ENCODE measurements around the gene SRRM2.

The SRRM2 gene

DNA sequence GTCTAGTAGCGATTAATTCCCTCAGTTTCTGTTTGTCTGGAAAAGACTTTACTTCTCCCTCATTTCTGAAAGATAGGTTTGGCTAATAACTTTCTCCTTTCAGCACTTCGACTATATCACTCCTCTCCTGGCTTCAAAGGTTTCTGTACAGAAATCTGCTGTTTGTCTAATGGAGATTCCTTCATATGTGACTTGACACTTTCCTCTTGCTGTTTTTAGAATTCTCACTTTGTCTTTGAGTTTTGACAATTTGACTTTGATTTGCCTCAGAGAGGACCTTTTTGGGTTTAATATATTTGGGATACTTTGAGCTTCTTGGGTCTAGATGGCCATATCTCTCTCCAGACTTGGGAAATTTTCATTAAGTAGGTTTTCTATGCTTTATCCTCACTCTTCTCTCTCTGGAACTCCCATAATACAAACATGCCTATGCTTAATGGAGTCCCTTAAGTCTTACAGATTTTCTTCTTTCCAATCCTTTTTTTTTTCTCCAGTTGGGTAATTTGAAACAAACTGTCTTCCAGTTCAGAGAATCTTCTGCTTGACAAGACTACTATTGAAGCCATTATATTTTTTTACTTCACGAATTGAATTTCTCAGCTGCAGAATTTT lies 56.8 kb downstream of the SRRM2 start:
- Histone ChIP-seq H3K4ac (ENCODE audit: low read depth, low read length) (no peak overlapping the region), H3K79me1 (ENCODE audit: low read length) (no peaks in the 10 kb centered on the region), H2BK15ac (replicated peaks; ENCODE audit: low read depth) (no peak overlapping the region), H3K18ac (ENCODE audit: low read length) (no peak overlapping the region), H3K79me2 (ENCODE audit: control insufficient read depth, insufficient read depth, low read length) (no peaks in the 10 kb centered on the region), H2AK5ac (ENCODE audit: low read length) (no peak overlapping the region), H3K23ac (ENCODE audit: low read length) (no peak overlapping the region), H4K5ac (ENCODE audit: low read length) (no peak overlapping the region), H3K56ac (ENCODE audit: low read length) (no peak overlapping the region), H3K9ac (ENCODE audit: low read length) (no peak overlapping the region), H2BK120ac (ENCODE audit: low read depth, low read length) (no peak overlapping the region), H3K4me3 (ENCODE audit: low read length) (no peak overlapping the region), H2BK5ac (ENCODE audit: low read length) (no peak overlapping the region), H3K4me1 (ENCODE audit: control insufficient read depth, low read depth, low read length) (no peaks in the 10 kb centered on the region), H4K8ac (ENCODE audit: low read depth, low read length) (no peak overlapping the region), H3K36me3 (ENCODE audit: control insufficient read depth, insufficient read depth, low read length) (no peaks in the 10 kb centered on the region), H3K4me2 (ENCODE audit: low read length) (no peak overlapping the region), H3K27me3 (ENCODE audit: insufficient read depth, low read length, poor library complexity) (no peaks in the 10 kb centered on the region), H3K27ac (ENCODE audit: low read depth, low read length) (no peak overlapping the region)
- DNase-seq, result no peak
- no CpG with 5 or more reads among the region's 3 CpGs for WGBS (ENCODE audit: extremely low coverage, insufficient coverage, low lambda C conversion rate)

DNA sequence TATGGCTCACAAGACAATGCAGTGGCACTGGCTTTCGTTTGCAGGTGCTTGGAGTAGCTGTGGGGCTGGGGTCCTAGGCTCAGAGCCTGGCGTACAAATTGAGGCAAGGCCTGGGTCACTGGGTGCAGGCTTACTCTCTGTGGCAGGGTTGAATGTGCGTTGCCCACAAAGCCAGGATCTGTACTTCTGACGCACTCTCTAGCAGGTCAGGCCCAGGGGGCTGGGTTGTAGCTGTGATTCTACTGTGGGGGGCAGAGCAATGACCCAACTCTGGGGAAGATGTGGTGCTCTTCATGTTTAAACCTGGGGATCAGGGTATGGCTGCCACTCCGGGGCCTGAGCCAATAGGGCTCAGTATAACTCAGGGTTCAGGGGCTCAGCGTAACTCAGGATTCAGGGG lies 58.2 kb downstream of the SRRM2 start:
- no peak overlapping the region for H4K8ac ChIP-seq (ENCODE audit: low read depth, low read length)
- H3K18ac ChIP-seq (ENCODE audit: low read length), result no peak overlapping the region
- no peak overlapping the region for H2BK5ac ChIP-seq (ENCODE audit: low read length)

DNA sequence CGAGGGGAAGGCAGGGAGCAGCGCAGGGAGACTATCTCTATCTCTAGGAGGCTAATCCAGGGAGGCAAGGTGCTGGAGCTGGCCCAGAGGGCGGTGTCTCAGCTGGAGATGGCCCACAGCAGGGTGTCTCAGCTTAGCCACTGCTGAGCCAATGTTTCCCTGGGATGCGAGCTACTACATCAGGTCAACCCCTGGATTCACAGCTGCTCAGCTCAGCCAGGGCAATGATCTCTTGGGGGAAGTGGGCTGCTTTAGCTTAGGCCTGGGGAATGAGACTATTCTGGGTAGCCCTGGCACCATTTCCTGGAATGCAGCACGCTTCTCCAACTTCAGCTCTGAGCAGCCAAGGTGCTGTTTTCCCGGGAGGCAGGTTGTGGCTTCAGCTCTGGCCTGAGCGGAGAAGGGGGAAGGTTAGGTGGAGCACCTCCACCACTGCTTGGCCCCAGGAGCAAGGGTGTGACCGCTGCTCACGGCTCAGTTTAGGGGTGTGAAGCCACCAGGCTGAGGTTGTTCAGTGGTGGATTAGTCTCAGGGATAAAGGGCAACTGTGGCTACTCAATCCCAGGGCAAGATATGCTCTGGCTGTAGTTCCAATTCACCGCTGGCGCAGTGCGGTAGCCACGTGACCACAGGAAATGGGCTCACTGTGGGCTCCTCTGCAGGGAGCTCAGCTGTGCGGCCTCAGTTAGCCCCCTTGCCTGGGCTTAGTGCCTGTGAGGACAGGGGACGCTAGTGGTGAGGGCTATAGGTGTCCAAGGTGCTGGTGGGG lies 59.4 kb downstream of the SRRM2 start:
- no peak overlapping the region for H3K9ac ChIP-seq (ENCODE audit: low read length)
- no peaks in the 10 kb centered on the region for H3K79me1 ChIP-seq (ENCODE audit: low read length)
- DNase-seq, result no peak
- H3K4me2 ChIP-seq (ENCODE audit: low read length), result no peak overlapping the region
- H3K27me3 ChIP-seq (ENCODE audit: insufficient read depth, low read length, poor library complexity), result no peaks in the 10 kb centered on the region
- H3K4me3 ChIP-seq (ENCODE audit: low read length), result no peak overlapping the region
- no CpG with 5 or more reads among the region's 15 CpGs for WGBS (ENCODE audit: extremely low coverage, insufficient coverage, low lambda C conversion rate)
- no peak overlapping the region for H3K23ac ChIP-seq (ENCODE audit: low read length)
- H3K4me1 ChIP-seq (ENCODE audit: control insufficient read depth, low read depth, low read length), result no peaks in the 10 kb centered on the region
- H3K18ac ChIP-seq (ENCODE audit: low read length), result no peak overlapping the region
- H2AK5ac ChIP-seq (ENCODE audit: low read length), result no peak overlapping the region
- no peaks in the 10 kb centered on the region for H3K79me2 ChIP-seq (ENCODE audit: control insufficient read depth, insufficient read depth, low read length)
- H4K8ac ChIP-seq (ENCODE audit: low read depth, low read length), result no peak overlapping the region
- H2BK15ac ChIP-seq (replicated peaks; ENCODE audit: low read depth), result no peak overlapping the region
- H3K27ac ChIP-seq (ENCODE audit: low read depth, low read length), result no peak overlapping the region
- H2BK5ac ChIP-seq (ENCODE audit: low read length), result no peak overlapping the region
- H4K5ac ChIP-seq (ENCODE audit: low read length), result no peak overlapping the region
- H2BK120ac ChIP-seq (ENCODE audit: low read depth, low read length), result no peak overlapping the region
- H3K4ac ChIP-seq (ENCODE audit: low read depth, low read length), result no peak overlapping the region
- H3K56ac ChIP-seq (ENCODE audit: low read length), result no peak overlapping the region
- no peaks in the 10 kb centered on the region for H3K36me3 ChIP-seq (ENCODE audit: control insufficient read depth, insufficient read depth, low read length)

More for the DNA sequence above, 58.2 kb downstream of the SRRM2 start:
- Histone ChIP-seq H4K5ac (ENCODE audit: low read length) (no peak overlapping the region), H3K27ac (ENCODE audit: low read depth, low read length) (no peak overlapping the region), H3K79me1 (ENCODE audit: low read length) (no peaks in the 10 kb centered on the region), H3K4ac (ENCODE audit: low read depth, low read length) (no peak overlapping the region), H3K23ac (ENCODE audit: low read length) (no peak overlapping the region), H3K36me3 (ENCODE audit: control insufficient read depth, insufficient read depth, low read length) (no peaks in the 10 kb centered on the region), H2BK120ac (ENCODE audit: low read depth, low read length) (no peak overlapping the region), H2AK5ac (ENCODE audit: low read length) (no peak overlapping the region), H3K9ac (ENCODE audit: low read length) (no peak overlapping the region), H2BK15ac (replicated peaks; ENCODE audit: low read depth) (no peak overlapping the region), H3K4me2 (ENCODE audit: low read length) (no peak overlapping the region), H3K4me3 (ENCODE audit: low read length) (no peak overlapping the region), H3K4me1 (ENCODE audit: control insufficient read depth, low read depth, low read length) (no peaks in the 10 kb centered on the region), H3K56ac (ENCODE audit: low read length) (no peak overlapping the region), H3K27me3 (ENCODE audit: insufficient read depth, low read length, poor library complexity) (no peaks in the 10 kb centered on the region), H3K79me2 (ENCODE audit: control insufficient read depth, insufficient read depth, low read length) (no peaks in the 10 kb centered on the region)
- no CpG with 5 or more reads among the region's 6 CpGs for WGBS (ENCODE audit: extremely low coverage, insufficient coverage, low lambda C conversion rate)
- DNase-seq, result no peak

DNA sequence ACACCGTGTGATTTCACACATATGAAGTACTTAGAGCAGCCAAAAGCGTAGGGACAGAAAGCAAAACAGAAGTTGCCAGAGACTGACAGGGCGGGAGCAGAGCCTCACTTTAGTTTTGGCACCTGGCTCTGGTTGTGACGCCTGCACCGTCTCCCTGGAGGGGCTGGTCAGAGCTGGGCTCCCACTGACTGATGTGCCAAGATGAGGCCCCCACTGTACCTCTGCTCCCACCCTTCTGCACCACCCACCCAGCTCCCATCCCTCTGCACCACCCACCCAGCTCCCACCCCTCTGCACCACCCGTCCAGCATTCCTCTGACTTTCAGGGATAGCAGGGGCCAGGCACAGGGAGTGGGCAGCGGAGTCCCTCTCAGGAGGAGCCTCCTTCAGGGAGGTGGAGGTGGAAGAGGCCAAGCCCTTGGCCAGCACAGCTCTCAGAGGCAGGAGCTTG lies 61.4 kb downstream of the SRRM2 start:
- H3K36me3 ChIP-seq (ENCODE audit: control insufficient read depth, insufficient read depth, low read length), result no peaks in the 10 kb centered on the region
- no peak overlapping the region for H4K5ac ChIP-seq (ENCODE audit: low read length)
- H3K9ac ChIP-seq (ENCODE audit: low read length), result no peak overlapping the region
- H3K56ac ChIP-seq (ENCODE audit: low read length), result no peak overlapping the region
- H3K4ac ChIP-seq (ENCODE audit: low read depth, low read length), result no peak overlapping the region
- H3K27me3 ChIP-seq (ENCODE audit: insufficient read depth, low read length, poor library complexity), result no peaks in the 10 kb centered on the region
- no CpG with 5 or more reads among the region's 7 CpGs for WGBS (ENCODE audit: extremely low coverage, insufficient coverage, low lambda C conversion rate)
- H4K8ac ChIP-seq (ENCODE audit: low read depth, low read length), result no peak overlapping the region
- no peak overlapping the region for H2BK15ac ChIP-seq (replicated peaks; ENCODE audit: low read depth)
- H3K4me3 ChIP-seq (ENCODE audit: low read length), result no peak overlapping the region
- no peak overlapping the region for H2BK5ac ChIP-seq (ENCODE audit: low read length)
- DNase-seq, result no peak
- H3K27ac ChIP-seq (ENCODE audit: low read depth, low read length), result no peak overlapping the region
- no peak overlapping the region for H3K18ac ChIP-seq (ENCODE audit: low read length)
- H2AK5ac ChIP-seq (ENCODE audit: low read length), result no peak overlapping the region
- H3K4me2 ChIP-seq (ENCODE audit: low read length), result no peak overlapping the region
- no peaks in the 10 kb centered on the region for H3K79me2 ChIP-seq (ENCODE audit: control insufficient read depth, insufficient read depth, low read length)
- H3K4me1 ChIP-seq (ENCODE audit: control insufficient read depth, low read depth, low read length), result no peaks in the 10 kb centered on the region
- no peak overlapping the region for H2BK120ac ChIP-seq (ENCODE audit: low read depth, low read length)
- no peak overlapping the region for H3K23ac ChIP-seq (ENCODE audit: low read length)
- H3K79me1 ChIP-seq (ENCODE audit: low read length), result no peaks in the 10 kb centered on the region

DNA sequence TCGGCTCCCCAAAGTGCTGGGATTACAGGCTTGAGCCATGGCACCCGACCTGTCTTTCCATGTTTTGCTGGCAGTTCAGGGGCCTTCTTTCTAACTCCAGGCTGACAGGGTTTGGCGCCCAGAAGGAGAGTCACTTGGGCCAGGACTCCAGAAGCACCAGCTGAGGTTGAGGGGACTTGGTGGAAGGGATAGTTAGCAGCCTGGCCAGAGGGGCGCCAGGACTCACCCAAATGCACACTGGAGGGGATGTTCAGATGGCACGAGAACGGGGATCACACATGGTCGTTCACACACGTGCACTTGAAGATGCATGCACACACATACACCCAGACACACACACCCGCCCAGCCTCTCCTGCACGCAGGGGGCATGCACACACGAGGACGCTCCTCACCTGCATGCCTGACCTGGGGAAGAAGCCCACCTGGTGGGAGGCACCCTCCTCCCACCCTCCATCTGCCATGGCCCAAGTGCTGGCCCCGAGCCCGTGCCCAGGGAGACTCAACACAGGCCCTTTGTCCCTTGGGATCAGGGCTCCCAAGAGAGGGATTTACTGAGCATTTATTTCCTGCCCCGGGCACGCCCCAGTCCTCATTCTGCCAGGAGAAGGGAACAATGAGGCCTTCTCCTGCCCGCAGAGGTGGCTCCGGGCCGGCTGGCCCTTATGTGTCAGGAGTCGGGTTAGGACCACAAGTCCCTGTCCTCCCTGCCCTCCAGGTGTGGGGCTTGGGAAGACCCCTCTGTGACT lies 62.3 kb downstream of the SRRM2 start:
- DNase-seq, result no peak
- Histone ChIP-seq H3K18ac (ENCODE audit: low read length) (no peak overlapping the region), H3K36me3 (ENCODE audit: control insufficient read depth, insufficient read depth, low read length) (no peaks in the 10 kb centered on the region), H4K8ac (ENCODE audit: low read depth, low read length) (no peak overlapping the region), H4K5ac (ENCODE audit: low read length) (no peak overlapping the region), H3K4me2 (ENCODE audit: low read length) (no peak overlapping the region), H2AK5ac (ENCODE audit: low read length) (no peak overlapping the region), H2BK15ac (replicated peaks; ENCODE audit: low read depth) (no peak overlapping the region), H3K4me1 (ENCODE audit: control insufficient read depth, low read depth, low read length) (no peaks in the 10 kb centered on the region), H3K79me2 (ENCODE audit: control insufficient read depth, insufficient read depth, low read length) (no peaks in the 10 kb centered on the region), H3K4ac (ENCODE audit: low read depth, low read length) (no peak overlapping the region), H3K23ac (ENCODE audit: low read length) (no peak overlapping the region), H3K27me3 (ENCODE audit: insufficient read depth, low read length, poor library complexity) (no peaks in the 10 kb centered on the region), H2BK5ac (ENCODE audit: low read length) (no peak overlapping the region), H3K9ac (ENCODE audit: low read length) (no peak overlapping the region), H3K56ac (ENCODE audit: low read length) (no peak overlapping the region), H3K4me3 (ENCODE audit: low read length) (no peak overlapping the region), H2BK120ac (ENCODE audit: low read depth, low read length) (no peak overlapping the region), H3K79me1 (ENCODE audit: low read length) (no peaks in the 10 kb centered on the region), H3K27ac (ENCODE audit: low read depth, low read length) (no peak overlapping the region)
- no CpG with 5 or more reads among the region's 20 CpGs for WGBS (ENCODE audit: extremely low coverage, insufficient coverage, low lambda C conversion rate)
